Dedifferentiated amniotic fluid mesenchymal stem cell (primary cell): ENCODE measurements around the gene MYO1C.
"Not testable (repeated sequence)": the region's sequence is repeated elsewhere in the genome, so short reads cannot be mapped to it uniquely, and the experiment has no call there.

ENCODE experiments used
- DNase-seq: peaks from one replicate; pipeline ENCODE4 v3.0.0-alpha.2; 2016; ENCODE audit errors: extremely low spot score

Gene MYO1C, protein sequence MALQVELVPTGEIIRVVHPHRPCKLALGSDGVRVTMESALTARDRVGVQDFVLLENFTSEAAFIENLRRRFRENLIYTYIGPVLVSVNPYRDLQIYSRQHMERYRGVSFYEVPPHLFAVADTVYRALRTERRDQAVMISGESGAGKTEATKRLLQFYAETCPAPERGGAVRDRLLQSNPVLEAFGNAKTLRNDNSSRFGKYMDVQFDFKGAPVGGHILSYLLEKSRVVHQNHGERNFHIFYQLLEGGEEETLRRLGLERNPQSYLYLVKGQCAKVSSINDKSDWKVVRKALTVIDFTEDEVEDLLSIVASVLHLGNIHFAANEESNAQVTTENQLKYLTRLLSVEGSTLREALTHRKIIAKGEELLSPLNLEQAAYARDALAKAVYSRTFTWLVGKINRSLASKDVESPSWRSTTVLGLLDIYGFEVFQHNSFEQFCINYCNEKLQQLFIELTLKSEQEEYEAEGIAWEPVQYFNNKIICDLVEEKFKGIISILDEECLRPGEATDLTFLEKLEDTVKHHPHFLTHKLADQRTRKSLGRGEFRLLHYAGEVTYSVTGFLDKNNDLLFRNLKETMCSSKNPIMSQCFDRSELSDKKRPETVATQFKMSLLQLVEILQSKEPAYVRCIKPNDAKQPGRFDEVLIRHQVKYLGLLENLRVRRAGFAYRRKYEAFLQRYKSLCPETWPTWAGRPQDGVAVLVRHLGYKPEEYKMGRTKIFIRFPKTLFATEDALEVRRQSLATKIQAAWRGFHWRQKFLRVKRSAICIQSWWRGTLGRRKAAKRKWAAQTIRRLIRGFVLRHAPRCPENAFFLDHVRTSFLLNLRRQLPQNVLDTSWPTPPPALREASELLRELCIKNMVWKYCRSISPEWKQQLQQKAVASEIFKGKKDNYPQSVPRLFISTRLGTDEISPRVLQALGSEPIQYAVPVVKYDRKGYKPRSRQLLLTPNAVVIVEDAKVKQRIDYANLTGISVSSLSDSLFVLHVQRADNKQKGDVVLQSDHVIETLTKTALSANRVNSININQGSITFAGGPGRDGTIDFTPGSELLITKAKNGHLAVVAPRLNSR

GRCh38 chr17:1492249-1493206, at the start of gene MYO1C:
MYO1C (minus strand) TSS chr17:1492686; CDS start chr17:1492487, 199 bp downstream.
- DNase-seq: no peak

GRCh38 chr17:1541367-1541904, 49.0 kb upstream of the MYO1C start:
- DNase-seq: no peak

GRCh38 chr17:1539811-1540210, 47.3 kb upstream of the MYO1C start:
- DNase-seq: no peak

GRCh38 chr17:1535737-1536136, 43.3 kb upstream of the MYO1C start:
- no peak for DNase-seq

DNA sequence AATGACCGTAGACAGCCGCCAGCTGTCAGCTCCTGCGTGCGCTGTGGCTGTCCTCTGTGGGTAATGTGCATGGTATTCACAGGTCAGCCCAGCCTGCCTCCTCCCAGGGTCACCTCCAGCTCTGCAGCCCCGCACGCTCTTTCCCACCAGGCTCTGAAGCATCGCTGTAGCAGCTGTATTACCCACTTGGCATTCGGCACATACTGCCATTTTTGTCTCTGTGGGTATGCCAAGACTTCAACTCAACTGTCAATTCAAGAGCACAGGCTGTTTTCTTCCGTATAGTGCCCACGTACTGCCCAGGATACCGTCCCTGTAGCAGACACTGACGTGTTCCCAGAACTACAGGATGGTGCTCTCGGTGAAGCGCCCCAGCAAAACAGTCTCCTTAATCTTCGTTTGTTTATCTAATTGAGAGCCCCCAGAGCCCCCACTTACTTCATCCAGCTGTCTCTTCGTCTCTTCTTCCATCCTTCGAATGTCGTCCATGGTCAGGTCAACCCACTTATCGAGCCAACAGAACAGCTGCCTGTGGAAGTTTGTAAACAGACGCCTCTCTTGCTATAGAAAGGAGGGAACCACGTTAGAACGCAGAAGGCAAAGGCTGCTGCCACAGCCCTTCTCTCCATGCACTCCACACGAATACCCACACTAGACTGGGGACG, 41.3 kb upstream of the MYO1C start:
- DNase-seq: no peak

DNA sequence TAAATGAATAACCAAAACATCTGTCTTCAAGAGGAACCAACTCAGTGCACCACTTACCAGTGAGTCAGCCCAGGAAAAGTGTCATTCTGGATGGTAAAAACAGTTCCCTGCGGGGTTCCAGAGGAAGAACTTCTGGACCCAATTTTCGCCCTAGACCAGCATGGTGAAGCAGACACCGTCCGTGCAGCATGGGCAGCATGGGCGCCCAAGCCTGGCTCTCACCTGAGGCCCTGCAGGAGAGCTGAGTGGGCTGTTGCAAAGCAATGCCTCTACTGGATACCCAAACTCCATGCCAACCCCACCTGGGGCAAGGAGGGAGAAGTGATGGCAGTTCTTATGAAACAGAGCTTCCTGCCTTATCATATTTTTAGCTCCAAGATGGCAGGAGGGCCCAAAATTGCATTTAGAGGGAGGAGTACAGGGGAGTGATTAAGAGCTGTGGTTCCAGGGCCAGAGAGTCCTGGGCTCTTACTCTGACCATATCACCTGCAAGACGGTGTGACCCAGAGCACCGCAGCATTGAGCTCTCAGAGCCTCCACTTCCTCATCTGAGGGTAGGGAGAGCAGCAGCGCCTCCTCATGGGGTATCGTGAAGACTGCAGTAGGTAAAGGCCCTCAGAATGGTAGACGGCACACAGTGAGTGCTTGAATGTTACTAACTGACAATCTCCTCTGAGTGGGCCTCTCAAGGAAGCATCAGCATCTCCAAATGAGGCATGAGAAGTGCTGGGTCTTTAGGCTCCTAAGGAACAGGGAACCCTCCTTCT, 40.5 kb upstream of the MYO1C start:
- DNase-seq: no peak

GRCh38 chr17:1529863-1530262, 37.4 kb upstream of the MYO1C start:
- DNase-seq: no peak

GRCh38 chr17:1526876-1527275, 34.4 kb upstream of the MYO1C start:
- not testable (repeated sequence) for DNase-seq

DNA sequence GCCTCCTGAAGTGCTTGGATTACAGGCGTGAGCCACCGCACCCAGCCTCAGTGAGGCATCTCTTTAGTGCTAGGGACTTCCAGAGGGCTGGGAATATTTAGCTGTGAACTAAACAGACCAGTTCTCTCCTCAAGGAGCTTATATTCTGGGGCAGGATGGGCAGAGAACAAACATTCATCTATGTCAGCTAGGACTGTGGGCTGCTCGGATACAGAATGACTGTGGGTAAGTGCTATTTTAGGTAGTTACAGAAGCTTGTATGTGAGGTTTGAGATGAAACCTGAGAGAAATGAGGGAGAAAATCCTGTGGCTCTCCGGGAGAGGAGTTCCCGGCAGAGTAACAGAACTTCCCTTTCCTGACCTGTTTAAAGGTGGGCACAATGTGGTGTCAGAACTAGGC, 30.1 kb upstream of the MYO1C start:
- no peak for DNase-seq

- no peak for DNase-seq
These were observed 28.7 kb upstream of the MYO1C start for GRCh38 chr17:1521086-1521640.

DNA sequence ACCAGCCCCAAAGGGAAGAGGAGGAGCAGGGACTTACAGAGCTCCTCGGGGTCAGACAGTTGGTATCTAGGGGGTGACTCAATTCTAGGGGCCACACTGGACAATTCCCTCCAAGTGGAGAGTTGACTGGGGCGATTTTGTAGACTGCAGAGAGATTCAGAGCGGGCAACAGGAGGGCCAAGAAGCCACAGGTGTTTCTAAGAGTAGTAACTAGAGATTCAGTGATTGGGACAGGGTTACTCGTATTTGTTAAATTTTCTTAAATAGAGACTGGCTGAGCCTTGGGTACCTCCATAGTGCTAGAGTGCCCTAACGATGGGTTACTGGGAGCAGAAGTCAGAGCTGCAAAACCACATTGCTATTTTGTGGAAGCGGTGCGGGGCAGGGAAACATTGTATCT, 27.2 kb upstream of the MYO1C start:
- no peak for DNase-seq

DNA sequence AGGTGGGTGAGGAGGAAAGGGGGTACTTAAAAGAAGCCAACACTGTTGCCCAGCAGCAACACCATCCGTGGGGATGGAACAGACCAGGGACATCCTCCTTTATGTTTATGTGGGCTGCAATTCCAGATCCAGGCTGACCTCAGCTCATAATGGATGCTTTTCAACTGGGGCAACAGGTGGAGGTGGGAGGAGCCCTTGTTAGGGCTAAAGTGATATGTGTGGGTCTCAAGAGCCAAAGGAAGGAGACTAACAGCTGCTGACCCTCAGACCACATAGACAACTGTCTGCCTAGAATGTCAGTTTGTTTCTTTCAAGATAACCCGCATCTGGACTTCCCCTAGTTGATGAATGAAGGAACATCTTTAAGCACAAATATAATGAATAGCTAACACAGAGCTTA, 25.9 kb upstream of the MYO1C start:
- no peak for DNase-seq

DNA sequence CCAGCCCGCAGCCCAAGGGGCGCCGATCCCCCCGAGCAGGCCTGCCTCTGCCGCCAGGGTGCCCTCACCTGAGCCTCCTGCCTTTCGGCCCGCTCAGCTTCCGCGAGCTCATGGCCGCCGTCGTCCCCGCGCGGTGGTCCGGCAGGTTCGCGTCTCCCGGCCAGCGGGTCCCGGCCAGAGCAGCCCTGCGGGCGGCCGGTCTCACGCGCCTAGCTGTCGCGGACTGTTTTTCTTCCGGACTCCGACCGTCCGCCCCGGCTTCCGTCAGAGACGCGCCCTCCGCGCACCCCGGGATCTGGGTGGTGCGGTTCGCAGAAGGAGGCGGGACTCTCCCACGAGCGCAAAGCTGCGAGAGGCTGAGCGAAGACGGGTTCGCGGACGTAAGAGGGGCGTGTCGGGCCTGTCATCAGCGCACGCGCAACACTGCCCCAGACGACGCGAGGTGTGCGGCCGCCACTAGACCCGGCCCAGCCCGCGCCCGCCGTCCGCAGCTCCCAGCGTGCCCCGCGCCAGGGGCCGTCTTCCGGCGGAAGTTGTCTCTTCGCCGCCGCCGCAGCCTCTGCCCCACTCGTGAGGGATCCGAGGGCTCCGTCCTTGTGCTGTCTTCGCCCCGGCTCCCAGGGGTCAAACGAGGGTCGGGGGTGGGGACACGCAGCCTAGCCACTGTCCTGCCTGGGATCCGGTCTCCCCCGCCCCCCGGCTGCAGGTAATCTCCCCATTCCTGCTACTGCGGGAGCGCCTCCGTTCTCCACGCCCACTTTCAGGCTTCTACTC, 24.1 kb upstream of the MYO1C start, which contains the start of gene INPP5K:
Gene INPP5K, minus strand, starts transcription at position 225 of the 774 bp plus-strand sequence. Its CDS starts 113 bp downstream, at position 112.
- peak; percentile 97 for DNase-seq

GRCh38 chr17:1515640-1516387, 23.3 kb upstream of the MYO1C start:
- peak; percentile 93 for DNase-seq

DNA sequence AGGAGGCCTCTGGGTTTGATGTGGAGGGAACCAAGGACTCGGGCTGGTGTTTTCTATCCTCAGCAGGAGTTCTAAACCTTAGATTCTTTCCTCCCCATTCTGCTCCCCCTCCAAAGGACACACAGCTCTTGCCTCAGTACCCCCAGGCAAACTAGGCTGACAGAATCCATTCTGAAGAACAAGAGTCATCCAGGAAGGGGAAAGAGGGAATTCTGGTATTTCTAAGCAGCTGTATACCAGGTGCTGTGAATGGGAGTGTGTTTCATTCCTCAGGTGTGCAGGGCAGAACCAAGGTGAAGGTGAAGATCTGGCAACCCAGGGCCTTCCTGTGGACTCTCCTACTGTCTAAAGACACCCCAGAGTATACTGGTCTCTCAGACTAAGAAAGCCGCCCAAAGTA, 19.9 kb upstream of the MYO1C start:
- no peak for DNase-seq

DNA sequence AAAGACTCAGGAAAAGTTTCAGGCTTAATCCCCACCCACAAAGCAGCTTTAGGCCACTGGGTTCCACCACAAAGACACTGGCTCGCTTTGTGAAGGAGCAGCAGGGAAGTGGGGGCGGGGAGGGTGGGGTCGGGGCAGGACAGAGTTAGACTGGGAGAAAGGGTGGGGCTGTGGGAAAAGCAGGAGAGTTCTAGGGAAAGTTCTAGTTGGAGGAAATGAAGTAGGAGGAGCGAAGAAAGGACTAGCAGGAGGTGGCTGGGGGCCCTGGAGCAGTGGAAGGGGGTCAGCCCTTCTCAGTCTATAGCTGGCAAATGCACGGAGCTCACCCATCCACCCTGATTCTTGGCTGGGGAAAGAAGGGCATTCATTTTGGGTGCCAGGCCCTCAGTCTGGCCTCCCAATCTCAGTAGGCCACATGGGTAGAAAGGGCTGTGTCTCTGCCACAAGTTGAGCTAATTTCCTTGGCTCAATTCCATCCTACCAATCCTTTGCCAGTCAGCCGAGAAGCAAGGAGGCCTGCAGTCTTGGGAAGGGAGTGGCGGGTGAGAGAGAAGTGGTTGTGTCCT, 19.4 kb upstream of the MYO1C start:
- peak; percentile 86 for DNase-seq

DNA sequence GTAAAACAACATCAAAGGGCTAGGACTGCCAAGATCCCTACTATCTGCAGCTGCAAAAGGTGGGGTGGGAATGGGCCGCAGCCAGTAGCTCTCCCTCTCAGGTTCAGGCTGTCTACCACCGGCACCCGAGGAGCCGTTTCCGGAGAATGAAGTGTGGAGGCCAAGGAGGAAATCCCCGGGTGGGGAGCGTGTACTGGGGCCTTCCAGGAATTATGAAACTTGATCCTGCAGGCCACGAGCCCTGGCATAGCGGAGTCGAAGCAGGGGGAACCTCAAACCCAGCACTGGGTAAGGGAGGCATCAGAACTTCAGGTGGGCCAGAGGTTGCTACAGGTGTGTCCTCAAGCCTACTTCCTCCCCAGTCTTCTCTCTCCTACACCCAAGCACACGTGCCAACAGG, 18.8 kb upstream of the MYO1C start:
- no peak for DNase-seq
